ENCODE measurements around the gene FGG.

The FGG gene

GRCh38 chr4:154612472-154613414 lies at the start of gene FGG:
Gene FGG, minus strand, starts transcription at chr4:154612656. Its CDS starts 47 bp downstream, at chr4:154612609.
- no peak for DNase-seq (ENCODE audit: low read depth in 2 of 2, low spot score in 1 of 2)

GRCh38 chr4:154660052-154660451 lies 47.6 kb upstream of the FGG start:
- DNase-seq (ENCODE audit: low read depth in 2 of 2, low spot score in 1 of 2): no peak

DNA sequence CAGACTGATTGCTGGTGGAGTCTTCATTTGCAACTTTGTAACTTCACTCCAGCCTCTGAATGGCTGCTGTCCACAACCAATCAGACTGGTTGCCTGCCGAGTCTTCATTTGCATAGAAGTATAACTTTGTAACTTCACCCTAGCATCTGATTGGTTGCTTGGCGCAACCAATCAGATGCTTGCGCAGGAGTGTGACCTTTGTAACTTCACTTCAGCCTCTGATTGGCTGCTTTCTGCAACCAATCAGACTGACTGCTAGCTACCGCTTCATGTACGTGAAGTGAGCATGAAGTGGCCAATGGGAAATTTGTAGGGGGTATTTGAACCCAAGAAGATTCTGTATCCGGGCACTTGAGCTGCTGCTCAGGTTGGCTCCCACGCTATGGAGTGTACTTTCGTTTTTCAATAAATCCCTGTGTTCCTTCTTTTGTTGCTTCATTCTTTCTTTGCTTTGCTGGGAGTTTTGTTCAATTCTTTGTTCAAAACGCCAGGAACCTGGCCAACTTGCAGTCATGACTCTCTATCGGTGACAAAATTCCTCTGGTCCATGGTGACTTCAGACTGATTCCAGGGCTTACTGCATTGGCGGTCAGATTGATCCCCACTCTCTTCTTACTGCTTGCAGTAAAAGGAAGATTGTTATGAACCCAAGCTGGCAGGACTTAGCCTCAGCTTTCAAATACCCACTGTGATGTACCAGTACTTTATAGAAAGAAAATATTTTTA lies 46.4 kb upstream of the FGG start:
- DNase-seq (ENCODE audit: low read depth in 2 of 2, low spot score in 1 of 2): no peak

GRCh38 chr4:154643493-154643892 lies 31.0 kb upstream of the FGG start:
- no peak for DNase-seq (ENCODE audit: low read depth in 2 of 2, low spot score in 1 of 2)

- DNase-seq (ENCODE audit: low read depth in 2 of 2, low spot score in 1 of 2): no peak
These were observed 30.0 kb upstream of the FGG start for GRCh38 chr4:154642373-154643009.

GRCh38 chr4:154640999-154641398 lies 28.5 kb upstream of the FGG start:
- DNase-seq (ENCODE audit: low read depth in 2 of 2, low spot score in 1 of 2): no peak

DNA sequence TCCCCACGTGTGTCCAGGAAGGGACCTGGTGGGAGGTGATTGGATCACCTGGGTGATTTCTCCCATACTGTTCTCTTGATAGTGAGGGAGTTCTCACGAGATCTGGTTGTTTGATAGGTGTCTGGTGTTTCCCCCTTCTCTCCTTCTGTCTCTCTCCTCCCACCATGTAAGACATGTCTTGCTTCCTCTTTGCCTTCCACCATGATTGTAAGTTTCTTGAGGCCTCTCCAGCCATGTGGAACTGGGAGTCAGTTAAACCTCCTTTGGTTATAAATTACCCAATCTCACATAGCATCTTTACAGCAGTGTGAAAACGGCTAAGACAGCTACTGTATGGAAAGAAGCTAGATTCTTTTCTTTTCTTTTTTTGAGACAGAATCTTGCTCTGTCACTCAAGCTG lies 21.6 kb upstream of the FGG start:
- no peak for DNase-seq (ENCODE audit: low read depth in 2 of 2, low spot score in 1 of 2)

DNA sequence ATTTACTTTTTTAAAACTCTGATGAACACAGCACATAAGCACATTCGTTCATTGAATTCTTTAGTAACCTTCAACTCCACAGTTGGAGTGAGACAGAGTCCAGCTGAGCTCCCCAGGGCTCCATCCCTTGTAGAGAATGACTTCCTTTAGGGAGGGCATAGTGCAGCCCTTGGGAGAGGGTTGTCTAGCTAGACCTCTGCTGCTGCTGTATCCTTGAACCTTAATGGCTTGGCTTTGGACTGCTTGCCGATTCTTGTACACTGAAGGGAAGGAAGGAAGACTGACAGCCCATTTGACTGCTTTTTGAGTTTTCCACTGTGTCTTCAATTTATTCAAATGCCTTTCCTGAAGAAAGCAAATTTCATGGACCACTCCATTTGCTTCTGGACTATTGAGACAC lies 19.4 kb upstream of the FGG start:
- no peak for DNase-seq (ENCODE audit: low read depth in 2 of 2, low spot score in 1 of 2)

DNA sequence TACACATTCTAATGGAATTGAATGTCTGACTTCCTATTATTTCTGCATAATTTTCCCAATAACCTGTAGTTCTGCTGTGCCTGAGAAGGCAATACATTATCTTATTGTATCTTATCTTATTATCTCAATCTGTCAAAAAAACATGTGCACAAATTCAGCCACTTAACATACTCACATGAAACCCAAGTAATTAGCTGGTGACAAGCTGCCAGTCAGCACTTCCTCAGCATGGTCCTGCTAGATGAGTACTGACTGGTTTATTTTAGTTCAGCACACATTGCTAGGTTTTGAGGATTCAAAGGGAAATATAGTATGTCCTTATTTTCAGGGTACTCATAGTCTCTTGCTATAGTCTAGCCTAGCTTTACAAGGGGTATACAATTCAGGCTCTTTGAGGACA lies 17.9 kb upstream of the FGG start:
- no peak for DNase-seq (ENCODE audit: low read depth in 2 of 2, low spot score in 1 of 2)

DNA sequence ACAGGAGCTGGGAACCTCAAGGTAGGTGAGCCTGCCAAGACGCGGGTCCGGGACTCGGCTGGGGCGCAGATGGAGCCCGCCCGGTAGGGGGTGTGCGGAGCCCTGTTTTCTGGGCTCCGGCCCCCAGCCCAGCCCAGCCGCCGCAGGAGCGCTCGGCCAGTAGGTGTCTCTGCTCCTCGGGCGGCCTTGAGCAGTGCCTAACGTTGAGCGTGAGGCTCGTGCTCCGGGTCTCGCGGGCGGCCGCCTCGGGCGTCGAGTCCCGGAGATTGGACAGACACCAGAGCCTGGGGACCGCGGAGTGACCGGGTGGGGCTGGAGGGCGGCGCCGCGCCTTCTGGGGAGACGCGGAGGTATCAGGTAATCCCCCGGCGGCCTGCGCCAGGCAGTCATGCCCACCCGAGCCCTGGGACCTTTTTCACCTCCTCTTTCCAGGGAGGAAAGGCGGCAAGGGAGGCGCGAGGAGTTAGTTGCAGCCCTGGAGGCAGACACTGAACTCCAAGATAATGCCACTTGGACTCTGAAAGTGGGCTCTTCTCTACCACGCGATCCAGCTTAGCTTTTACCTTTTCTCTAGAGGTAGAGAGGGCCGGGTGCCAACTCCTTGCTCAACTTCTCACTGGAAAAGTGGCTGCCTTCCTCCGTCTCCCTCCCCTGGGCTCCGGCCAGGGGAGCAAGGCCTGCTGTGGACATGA lies 14.5 kb upstream of the FGG start:
- no peak for DNase-seq (ENCODE audit: low read depth in 2 of 2, low spot score in 1 of 2)

- DNase-seq (ENCODE audit: low read depth in 2 of 2, low spot score in 1 of 2): no peak
These were observed 13.5 kb upstream of the FGG start for GRCh38 chr4:154625971-154626370.

DNA sequence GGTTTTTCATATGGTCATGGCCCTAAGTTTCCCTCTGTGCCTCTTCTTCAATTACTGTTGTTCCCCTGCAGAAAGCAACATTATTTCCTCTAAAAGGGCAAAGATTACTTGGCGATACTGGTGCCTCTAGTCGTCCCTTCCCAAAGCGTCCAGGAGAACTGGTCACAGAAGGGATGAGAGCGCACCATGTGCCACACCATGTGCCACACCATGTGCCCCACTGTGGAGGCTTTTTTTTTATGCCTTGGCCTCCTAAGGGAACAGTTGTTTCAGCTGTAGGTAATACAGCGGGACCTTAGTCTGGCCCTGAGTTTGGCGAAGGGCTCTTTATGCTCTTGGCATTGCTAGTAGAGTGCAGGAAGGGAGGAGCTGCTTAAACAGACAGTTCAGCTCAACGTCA lies 11.5 kb upstream of the FGG start:
- DNase-seq (ENCODE audit: low read depth in 2 of 2, low spot score in 1 of 2): no peak

GRCh38 chr4:154623436-154623835 lies 11.0 kb upstream of the FGG start:
- DNase-seq (ENCODE audit: low read depth in 2 of 2, low spot score in 1 of 2): no peak

- no peak for DNase-seq (ENCODE audit: low read depth in 2 of 2, low spot score in 1 of 2)
These were observed 10.1 kb upstream of the FGG start for GRCh38 chr4:154622598-154622997.

DNA sequence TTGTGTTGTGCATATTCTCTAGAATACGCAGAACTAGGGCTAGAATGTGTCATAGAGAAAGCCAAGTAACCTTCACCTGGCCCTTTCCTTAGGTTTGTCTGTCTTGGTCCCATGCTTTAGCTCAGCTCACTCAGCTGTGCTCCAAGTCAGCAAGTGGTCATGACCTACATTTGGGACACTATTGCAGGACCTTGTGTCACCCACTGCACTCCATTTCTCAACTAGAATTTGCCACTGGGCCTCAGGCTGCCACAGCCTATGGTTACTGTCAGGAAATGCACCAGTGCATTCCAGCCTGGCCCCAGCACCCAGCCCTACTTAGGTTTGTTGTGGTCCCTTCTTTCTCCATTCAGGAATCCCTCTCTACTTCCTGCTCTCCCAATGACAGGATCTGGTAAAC lies 7.7 kb upstream of the FGG start:
- DNase-seq (ENCODE audit: low read depth in 2 of 2, low spot score in 1 of 2): no peak

DNA sequence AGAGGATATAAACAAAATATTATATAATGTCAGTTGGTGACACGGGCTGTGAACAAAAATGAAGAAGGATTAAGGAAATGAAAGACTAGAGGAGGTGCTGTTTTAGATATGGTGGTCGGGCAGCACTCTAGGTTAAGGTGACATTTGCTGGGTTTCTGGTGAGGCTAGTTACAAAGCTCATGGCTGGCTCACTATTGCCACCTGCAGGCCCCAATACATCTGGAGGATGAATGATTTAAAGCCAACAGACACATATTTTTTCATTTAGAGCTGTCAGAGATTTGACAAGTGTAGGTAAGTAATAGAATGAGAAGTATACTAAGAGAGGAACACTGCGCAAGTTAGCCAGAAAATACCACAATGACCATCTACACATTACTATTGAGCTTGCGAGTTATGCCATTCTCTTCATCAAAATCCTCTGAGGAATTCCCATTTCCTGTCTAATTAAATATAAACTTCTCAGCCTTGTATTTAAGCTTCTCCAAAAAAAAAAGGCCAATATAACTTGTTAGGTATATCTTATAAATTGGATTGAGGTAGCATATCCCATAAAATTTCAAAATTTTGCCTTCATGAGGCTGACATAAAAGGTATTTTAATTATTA lies 6.4 kb upstream of the FGG start:
- DNase-seq (ENCODE audit: low read depth in 2 of 2, low spot score in 1 of 2): no peak

GRCh38 chr4:154617820-154618317 lies 5.4 kb upstream of the FGG start:
- DNase-seq (ENCODE audit: low read depth in 2 of 2, low spot score in 1 of 2): no peak

DNA sequence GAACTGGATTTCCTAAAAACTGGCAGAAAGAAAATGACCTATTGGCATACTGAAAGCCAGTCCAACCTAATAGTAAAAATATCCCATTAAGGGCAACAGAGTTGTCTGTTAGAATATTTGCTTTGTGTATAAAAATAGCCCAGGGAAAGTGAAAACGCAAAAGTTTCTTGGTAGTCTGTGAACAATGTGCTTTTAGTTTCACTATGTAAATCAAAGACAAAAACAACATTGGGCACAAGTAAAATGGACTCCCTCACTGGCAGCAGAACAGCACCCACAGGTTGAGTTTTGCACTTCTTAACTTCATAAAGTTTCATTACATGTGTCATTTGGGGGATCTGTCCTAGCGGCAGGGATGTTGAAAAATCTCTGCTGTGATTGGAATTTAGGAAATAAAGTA lies 4.3 kb upstream of the FGG start:
- DNase-seq (ENCODE audit: low read depth in 2 of 2, low spot score in 1 of 2): no peak

GRCh38 chr4:154616287-154616686 lies 3.8 kb upstream of the FGG start:
- DNase-seq (ENCODE audit: low read depth in 2 of 2, low spot score in 1 of 2): no peak

- DNase-seq (ENCODE audit: low read depth in 2 of 2, low spot score in 1 of 2): no peak
These were observed 2.8 kb upstream of the FGG start for GRCh38 chr4:154615211-154615610.

DNA sequence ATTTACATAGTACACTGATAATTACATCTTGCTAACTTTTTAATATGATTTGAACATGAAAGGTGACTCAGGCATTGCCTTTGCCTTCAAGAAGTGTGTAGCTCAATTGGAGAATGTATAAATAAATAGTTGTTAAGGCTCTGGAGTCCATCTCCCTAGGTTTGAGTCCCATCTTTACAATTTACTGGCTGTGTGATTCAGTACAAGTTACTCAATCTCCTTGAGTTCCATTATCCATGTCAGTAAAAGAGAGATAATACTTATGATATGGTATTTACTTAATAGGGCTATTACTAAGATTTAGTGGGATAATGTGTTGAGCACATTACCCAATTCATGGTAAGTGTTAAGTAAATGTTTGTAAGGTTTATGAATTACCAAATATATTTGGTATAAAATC lies 1.9 kb upstream of the FGG start:
- no peak for DNase-seq (ENCODE audit: low read depth in 2 of 2, low spot score in 1 of 2)
